ENCODE data around the gene URI1. TPM values are rescaled to one million over a fixed set of nuclear protein-coding genes. Genes with fewer than 3 reads are reported as not detected.

The URI1 gene
- total and polyA plus RNA-seq, 2 of the 8 experiments (the other 6 are each of a cell fraction or from before 2014, with no cell fraction given) = 27.7 to 64.3 TPM

GRCh38 chr19:29956855-29957254 lies 14.8 kb downstream of the URI1 start:
- Histone ChIP-seq H3K56ac (replicated peaks; ENCODE audit: insufficient read length, low read depth, low read length) (no peak overlapping the region), H3K36me3 (ENCODE audit: control insufficient read depth in 2 of 4, insufficient read depth in 4 of 4, low read length in 3 of 4) (no peaks in the 10 kb centered on the region), H4K8ac (ENCODE audit: extremely low read depth, insufficient read depth, low read length) (no peak overlapping the region), H3K27me3 (replicated peaks in 1 of 4; ENCODE audit: control insufficient read depth in 3 of 4, extremely low read depth in 1 of 4, insufficient read depth in 3 of 4, low read length in 3 of 4) (no peaks in the 10 kb centered on the region), H3K14ac (ENCODE audit: insufficient read length) (no peak overlapping the region), H3K4me2 (ENCODE audit: insufficient read depth in 1 of 2, low read depth in 2 of 2, low read length in 2 of 2) (no peak overlapping the region), H2AFZ (ENCODE audit: low read length) (no peak overlapping the region), H2BK12ac (ENCODE audit: low read depth, low read length) (no peak overlapping the region), H3K23me2 (ENCODE audit: low read depth, low read length) (no peaks in the 10 kb centered on the region), H3K79me1 (ENCODE audit: low read depth, low read length) (no peaks in the 10 kb centered on the region), H3K18ac (ENCODE audit: extremely low read depth, low read length) (no peak overlapping the region), H3K4me1 (replicated peaks in 1 of 4; ENCODE audit: control insufficient read depth in 3 of 4, insufficient read depth in 4 of 4, low read length in 3 of 4) (no peaks in the 10 kb centered on the region; a peak in 1 of 7 replicates), H3K27ac (ENCODE audit: low read depth, low read length) (no peak overlapping the region), H3K23ac (ENCODE audit: insufficient read length) (no peak overlapping the region), H2BK20ac (ENCODE audit: low read length) (no peak overlapping the region), H2BK15ac (ENCODE audit: low read length) (no peak overlapping the region), H2BK5ac (ENCODE audit: low read depth, low read length) (no peak overlapping the region), H3K9ac (replicated peaks in 1 of 4; ENCODE audit: extremely low read depth in 1 of 4, low read depth in 3 of 4, low read length in 3 of 4) (no peak overlapping the region), H3K4me3 (ENCODE audit: extremely low read depth in 1 of 4, insufficient read depth in 2 of 4, low read depth in 3 of 4, low read length in 4 of 4) (no peak overlapping the region), H4K91ac (replicated peaks; ENCODE audit: insufficient read length, low read length) (no peak overlapping the region), H3K4ac (replicated peaks; ENCODE audit: insufficient read length, low read depth, low read length) (no peak overlapping the region), H3K79me2 (ENCODE audit: control insufficient read depth in 1 of 2, insufficient read depth in 2 of 2, low read length in 2 of 2) (peaks cover 3 to 95% of the 10 kb centered on the region in 2 experiments), H2AK5ac (ENCODE audit: low read depth, low read length) (no peak overlapping the region), H2BK120ac (replicated peaks; ENCODE audit: low read depth, low read length) (no peak overlapping the region), H4K20me1 (replicated peaks in 1 of 2; ENCODE audit: control insufficient read depth in 1 of 2, insufficient read depth in 2 of 2, low read length in 2 of 2) (peaks cover 0 to 1% of the 10 kb centered on the region in 2 experiments), H3K9me3 (ENCODE audit: insufficient read depth in 2 of 2, low read depth in 1 of 2, low read length in 1 of 2) (0 out of 4 replicates have a peak, but pooled peaks cover 0 to 2% of the 10 kb centered on the region in 2 experiments), H4K5ac (ENCODE audit: insufficient read length, low read depth, low read length) (no peak overlapping the region)
- TF ChIP-seq TAF7 (optimal IDR thresholded peaks at IDR 0.05; ENCODE audit: borderline replicate concordance, low read depth, low read length) = no peak
- TF ChIP-seq CHD1 (IDR thresholded peaks at IDR 0.05; ENCODE audit: low read depth, low read length) = no peak
- TF ChIP-seq ASH2L (IDR thresholded peaks at IDR 0.05; ENCODE audit: low read length) = no peak
- no peak for TF ChIP-seq CTBP2 (IDR thresholded peaks at IDR 0.05; ENCODE audit: borderline replicate concordance, insufficient read depth, insufficient read length, low read length)
- TF ChIP-seq RBBP5 (IDR thresholded peaks at IDR 0.05; ENCODE audit: borderline replicate concordance, low read depth, low read length) = no peak
- TF ChIP-seq JUN (IDR thresholded peaks at IDR 0.05; ENCODE audit: low read depth, low read length) = no peak
- no peak for TF ChIP-seq TEAD4 (IDR thresholded peaks at IDR 0.05; ENCODE audit: low read depth, low read length)
- TF ChIP-seq CEBPB (IDR thresholded peaks at IDR 0.05; ENCODE audit: low read depth, low read length) = no peak
- no peak for TF ChIP-seq KDM4A (IDR thresholded peaks at IDR 0.05; ENCODE audit: low read depth, low read length, severe bottlenecking)
- no peak for TF ChIP-seq EGR1 (IDR thresholded peaks at IDR 0.05; ENCODE audit: borderline replicate concordance, low read depth, low read length)
- TF ChIP-seq SP2 (IDR thresholded peaks at IDR 0.05; ENCODE audit: low read length) = no peak
- TF ChIP-seq CHD2 (IDR thresholded peaks at IDR 0.05; ENCODE audit: low read length) = no peak
- no peak for TF ChIP-seq SUZ12 (IDR thresholded peaks at IDR 0.05; ENCODE audit: low read length)
- no peak for TF ChIP-seq HDAC2 (IDR thresholded peaks at IDR 0.05; ENCODE audit: borderline replicate concordance in 1 of 2, low read depth in 2 of 2, low read length in 2 of 2)
- ChIA-PET CTCF (ENCODE audit: partially characterized antibody) (interaction anchor here (0.7 kb wide), 1 partner anchor 893 kb away, joined by 3 read pairs; no protein-coding TSS in a partner anchor), POLR2A (ENCODE audit: partially characterized antibody) (interaction anchor here (0.7 kb wide), 1 partner anchor 10 kb away, joined by 5 read pairs; no protein-coding TSS in a partner anchor)
- DNase-seq (ENCODE audit: low read depth in 1 of 2, low spot score in 2 of 2) (no peak), FAIRE-seq (no peak)
- 96% methylated on average over 6 of the region's 6 CpGs; no CpG with 5 or more reads in 1 of the 2 experiments for WGBS, 2 experiments (ENCODE audit: extremely low coverage in 1 of 2, insufficient coverage in 1 of 2, insufficient read length in 1 of 2, insufficient replicate concordance in 2 of 2, low coverage in 1 of 2, low lambda C conversion rate in 2 of 2, missing lambda C conversion rate in 1 of 2)

All from H1 (cell line).